ENCODE data around the gene THSD7A. TPM values are rescaled to one million over a fixed set of nuclear protein-coding genes. Genes with fewer than 3 reads are reported as not detected.
A peak's percentile ranks its signal among the peaks of the same experiment; 100 is the strongest.

Gene THSD7A
- total RNA-seq, 1 donor from 2014 or later: 7.0 TPM

GRCh38 chr7:11707606-11708193 is 124.3 kb downstream of the THSD7A start:
- peak; percentile 44 for DNase-seq (ENCODE audit: low spot score)

- no peak for DNase-seq (ENCODE audit: low spot score)
Observed at GRCh38 chr7:11706666-11707605, 125.1 kb downstream of the THSD7A start.

- DNase-seq (ENCODE audit: low spot score): no peak
Observed at GRCh38 chr7:11703829-11704228, 128.2 kb downstream of the THSD7A start.

- DNase-seq (ENCODE audit: low spot score): no peak
Observed at GRCh38 chr7:11702938-11703337, 129.1 kb downstream of the THSD7A start.

- no peak for DNase-seq (ENCODE audit: low spot score)
Observed at GRCh38 chr7:11701829-11702560, 130.0 kb downstream of the THSD7A start.

GRCh38 chr7:11699666-11700065 is 132.3 kb downstream of the THSD7A start:
- DNase-seq (ENCODE audit: low spot score): no peak

GRCh38 chr7:11698384-11698871 is 133.6 kb downstream of the THSD7A start:
- DNase-seq (ENCODE audit: low spot score): no peak

- no peak for DNase-seq (ENCODE audit: low spot score)
Observed at GRCh38 chr7:11690395-11690794, 141.6 kb downstream of the THSD7A start.

- no peak for DNase-seq (ENCODE audit: low spot score)
Observed at GRCh38 chr7:11689096-11689495, 142.9 kb downstream of the THSD7A start.

- no peak for DNase-seq (ENCODE audit: low spot score)
Observed at GRCh38 chr7:11681461-11681860, 150.5 kb downstream of the THSD7A start.

- no peak for DNase-seq (ENCODE audit: low spot score)
Observed at GRCh38 chr7:11675163-11675562, 156.8 kb downstream of the THSD7A start.

- no peak for DNase-seq (ENCODE audit: low spot score)
Observed at GRCh38 chr7:11668727-11669126, 163.3 kb downstream of the THSD7A start.

GRCh38 chr7:11667810-11668185 is 164.2 kb downstream of the THSD7A start:
- no peak for DNase-seq (ENCODE audit: low spot score)

GRCh38 chr7:11667071-11667809 is 164.8 kb downstream of the THSD7A start:
- no peak for DNase-seq (ENCODE audit: low spot score)

GRCh38 chr7:11665357-11665756 is 166.6 kb downstream of the THSD7A start:
- DNase-seq (ENCODE audit: low spot score): no peak

GRCh38 chr7:11655642-11656041 is 176.4 kb downstream of the THSD7A start:
- no peak for DNase-seq (ENCODE audit: low spot score)

- DNase-seq (ENCODE audit: low spot score): no peak
Observed at GRCh38 chr7:11655163-11655562, 176.8 kb downstream of the THSD7A start.

GRCh38 chr7:11650500-11650899 is 181.5 kb downstream of the THSD7A start:
- no peak for DNase-seq (ENCODE audit: low spot score)

GRCh38 chr7:11650030-11650429 is 182.0 kb downstream of the THSD7A start:
- no peak for DNase-seq (ENCODE audit: low spot score)

- DNase-seq (ENCODE audit: low spot score): no peak
Observed at GRCh38 chr7:11648980-11649379, 183.0 kb downstream of the THSD7A start.

- no peak for DNase-seq (ENCODE audit: low spot score)
Observed at GRCh38 chr7:11648101-11648500, 183.9 kb downstream of the THSD7A start.
